Activated CD8-positive, alpha-beta T cell treated with anti-CD3 and anti-CD28 coated beads for 36 hours (primary cell): Measurements from ENCODE around the gene POGZ. TPM values are rescaled to one million over a fixed set of nuclear protein-coding genes. Genes with fewer than 3 reads are reported as not detected.

Source experiments
- ATAC-seq: fragments of 200-7000 bp; cut with Tn5 transposase; one replicate; pipeline ENCODE4 v1.10.0; 2021; ENCODE audit warnings: mild to moderate bottlenecking, moderate library complexity
- CTCF ChIA-PET: fragments of 350-600 bp; sonication (Branson Sonifier 250); formaldehyde crosslinking; loops from one replicate; lab custom pipeline; 2021; ENCODE audit warnings: antibody characterized with exemption; lab: Charles Lee
- POLR2A ChIA-PET: fragments of 350-600 bp; sonication (Branson Sonifier 250); formaldehyde crosslinking; loops from one replicate; lab custom pipeline; 2021; ENCODE audit warnings: antibody characterized with exemption; lab: Charles Lee
- DNase-seq: peaks from one replicate; pipeline ENCODE4 v3.0.0-alpha.2; 2020
- H3K27ac Mint-ChIP-seq: one replicate; pipeline ENCODE4 v1.8.0; 2021; ENCODE audit warnings: mild to moderate bottlenecking, mixed read lengths
- H3K27me3 Mint-ChIP-seq: one replicate; pipeline ENCODE4 v1.8.0; 2021; ENCODE audit warnings: mixed read lengths
- H3K36me3 Mint-ChIP-seq: one replicate; pipeline ENCODE4 v1.8.0; 2021; ENCODE audit warnings: low read depth, mixed read lengths
- H3K4me1 Mint-ChIP-seq: one replicate; pipeline ENCODE4 v1.8.0; 2021; ENCODE audit warnings: low read depth, mixed read lengths
- H3K4me3 Mint-ChIP-seq: one replicate; pipeline ENCODE4 v1.8.0; 2021; ENCODE audit warnings: mild to moderate bottlenecking, moderate library complexity, mixed read lengths
- H3K9me3 Mint-ChIP-seq: one replicate; pipeline ENCODE4 v1.8.0; 2021; ENCODE audit warnings: mixed read lengths
- intact Hi-C: fragments of 100-400 bp; cut with micrococcal nuclease; formaldehyde crosslinking; loops from one replicate; pipeline ENCODE4 v1.10.0; 2022
- total RNA-seq, 2 experiments: library from RNA; stranded (reverse); gene quantifications; one replicate each; pipeline ENCODE4 v1.2.3, GENCODE V29; 2021
- TF ChIP-seq, protein P1 (sequence below): fragments of 200-600 bp; IDR thresholded peaks from one replicate; pipeline ENCODE4 v1.8.0; 2022; ENCODE audit warnings: antibody characterized with exemption, mild to moderate bottlenecking

POGZ gene
- total RNA-seq, 2 experiments from 2014 or later = 69.0 to 70.6 TPM

DNA sequence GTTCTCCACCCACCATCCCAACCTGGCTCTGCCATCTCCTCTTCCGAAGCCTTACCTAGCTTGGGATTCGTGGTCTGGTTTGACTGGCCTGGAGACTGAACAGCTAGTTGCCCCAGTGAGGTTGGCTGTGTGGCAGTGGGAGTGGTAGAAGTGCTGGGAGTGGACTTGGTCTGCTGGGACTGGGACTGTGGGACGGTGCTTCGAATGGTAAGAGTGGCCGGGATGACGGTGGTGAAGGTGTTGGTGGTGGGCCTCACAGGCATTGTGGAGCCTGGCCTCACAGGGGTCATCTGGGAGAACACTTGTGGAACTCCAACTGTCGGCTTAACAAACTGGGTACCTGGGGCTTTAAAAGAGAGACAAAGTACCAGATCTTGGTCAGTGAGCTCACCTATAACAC lies 31.2 kb downstream of the POGZ start:
- Mint-ChIP-seq H3K4me1 (no peaks in the 10 kb centered on the region), H3K36me3 (peaks cover 26% of the 10 kb centered on the region), H3K9me3 (no peaks in the 10 kb centered on the region), H3K27ac (no peak overlapping the region), H3K27me3 (no peaks in the 10 kb centered on the region), H3K4me3 (no peak overlapping the region)
- TF ChIP-seq, protein P1, sequence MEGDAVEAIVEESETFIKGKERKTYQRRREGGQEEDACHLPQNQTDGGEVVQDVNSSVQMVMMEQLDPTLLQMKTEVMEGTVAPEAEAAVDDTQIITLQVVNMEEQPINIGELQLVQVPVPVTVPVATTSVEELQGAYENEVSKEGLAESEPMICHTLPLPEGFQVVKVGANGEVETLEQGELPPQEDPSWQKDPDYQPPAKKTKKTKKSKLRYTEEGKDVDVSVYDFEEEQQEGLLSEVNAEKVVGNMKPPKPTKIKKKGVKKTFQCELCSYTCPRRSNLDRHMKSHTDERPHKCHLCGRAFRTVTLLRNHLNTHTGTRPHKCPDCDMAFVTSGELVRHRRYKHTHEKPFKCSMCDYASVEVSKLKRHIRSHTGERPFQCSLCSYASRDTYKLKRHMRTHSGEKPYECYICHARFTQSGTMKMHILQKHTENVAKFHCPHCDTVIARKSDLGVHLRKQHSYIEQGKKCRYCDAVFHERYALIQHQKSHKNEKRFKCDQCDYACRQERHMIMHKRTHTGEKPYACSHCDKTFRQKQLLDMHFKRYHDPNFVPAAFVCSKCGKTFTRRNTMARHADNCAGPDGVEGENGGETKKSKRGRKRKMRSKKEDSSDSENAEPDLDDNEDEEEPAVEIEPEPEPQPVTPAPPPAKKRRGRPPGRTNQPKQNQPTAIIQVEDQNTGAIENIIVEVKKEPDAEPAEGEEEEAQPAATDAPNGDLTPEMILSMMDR = no peak
- ATAC-seq (no peak), DNase-seq (no peak)
- POLR2A ChIA-PET = interaction anchor here (0.9 kb wide), 1 partner anchor 20 kb away, joined by 3 read pairs; no protein-coding TSS in a partner anchor
- intact Hi-C loops = no loop called here
- CTCF ChIA-PET = interaction anchor here (0.9 to 1.3 kb wide), 2 partner anchors 12 to 17 kb away, joined by 3 to 4 read pairs; no protein-coding TSS in a partner anchor

DNA sequence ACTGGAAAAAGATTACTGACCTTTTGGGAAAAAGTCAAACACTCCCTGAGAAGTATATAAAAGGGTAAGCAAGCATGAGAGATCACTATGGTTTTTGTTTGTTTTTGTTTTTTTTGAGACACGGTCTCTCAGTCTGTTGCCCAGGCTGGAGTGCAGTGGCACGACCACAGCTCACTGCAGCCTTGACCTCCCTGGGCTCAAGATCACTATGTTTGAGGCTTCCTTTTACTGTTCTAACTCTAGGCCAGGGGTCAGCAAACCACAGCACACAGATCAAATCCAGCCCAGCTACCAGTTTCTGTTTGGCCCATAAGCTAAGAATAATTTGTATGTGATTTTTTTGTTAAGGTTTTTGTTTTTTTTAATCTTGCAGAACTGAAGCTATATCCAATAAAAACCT lies 34.2 kb downstream of the POGZ start:
- intact Hi-C loops = no loop called here
- Mint-ChIP-seq H3K9me3 (no peaks in the 10 kb centered on the region), H3K27me3 (no peaks in the 10 kb centered on the region), H3K4me1 (no peaks in the 10 kb centered on the region), H3K27ac (peak overlapping the region; percentile 4), H3K4me3 (no peak overlapping the region), H3K36me3 (peaks cover 31% of the 10 kb centered on the region)
- POLR2A ChIA-PET = interaction anchor here (1.1 to 4.2 kb wide), 3 partner anchors 14 to 25 kb away, joined by 3 to 11 read pairs (median 10); partner anchors contain the start of gene PSMB4
- DNase-seq (no peak), ATAC-seq (no peak)
- TF ChIP-seq, protein P1 = no peak
- CTCF ChIA-PET = interaction anchor here (0.7 to 1.7 kb wide), 4 partner anchors 25 to 169 kb away, joined by 3 to 4 read pairs (median 3); no protein-coding TSS in a partner anchor

DNA sequence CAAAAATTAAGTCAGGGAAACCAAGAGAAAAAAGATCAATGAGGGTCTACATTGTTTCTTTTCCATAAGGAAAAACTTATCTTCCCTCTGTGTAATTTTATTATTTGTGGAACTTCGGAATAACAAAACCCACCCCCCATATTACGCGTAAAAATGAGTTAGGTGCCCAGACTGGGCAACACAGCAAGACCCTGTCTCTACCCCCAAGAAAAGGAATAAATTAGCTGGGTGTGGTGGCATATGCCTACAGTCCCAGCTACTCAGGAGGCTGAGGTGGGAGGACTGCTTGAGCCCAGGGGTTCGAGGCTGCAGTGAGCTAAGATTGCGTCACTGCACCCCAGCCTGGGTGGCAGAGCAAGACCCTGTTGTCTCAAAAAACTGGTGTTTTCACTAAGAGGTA lies 39.5 kb downstream of the POGZ start:
- DNase-seq (no peak), ATAC-seq (no peak)
- POLR2A ChIA-PET = interaction anchor here (0.9 kb wide), 1 partner anchor 8 kb away, joined by 4 read pairs; no protein-coding TSS in a partner anchor
- peaks cover 27% of the 10 kb centered on the region for H3K36me3 Mint-ChIP-seq
- intact Hi-C loops = no loop called here
- no peaks in the 10 kb centered on the region for H3K4me1 Mint-ChIP-seq
- no peak overlapping the region for H3K27ac Mint-ChIP-seq
- TF ChIP-seq, protein P1 = no peak
- CTCF ChIA-PET = no interaction called here
- no peak overlapping the region for H3K4me3 Mint-ChIP-seq
- H3K9me3 Mint-ChIP-seq = no peaks in the 10 kb centered on the region
- H3K27me3 Mint-ChIP-seq = no peaks in the 10 kb centered on the region

DNA sequence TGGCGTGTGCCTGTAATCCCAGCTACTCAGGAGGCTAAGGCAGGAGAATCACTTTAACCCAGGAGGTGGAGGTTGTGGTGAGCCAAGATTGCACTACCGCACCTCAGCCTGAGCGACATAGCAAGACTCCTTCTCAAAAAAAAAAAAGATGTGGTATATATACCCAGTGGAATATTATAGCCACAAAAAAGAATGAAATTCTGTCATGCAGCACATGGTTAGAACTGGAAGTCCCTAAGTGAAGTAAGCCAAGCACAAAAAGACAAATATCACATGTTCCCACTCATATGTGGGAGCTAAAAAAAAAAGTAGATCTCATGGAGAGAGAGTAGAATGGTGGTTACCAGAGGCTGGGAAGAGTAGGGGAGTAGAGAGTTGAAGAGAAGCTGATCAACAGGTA lies 41.2 kb downstream of the POGZ start:
- TF ChIP-seq, protein P1 = no peak
- H3K36me3 Mint-ChIP-seq = peaks cover 29% of the 10 kb centered on the region

DNA sequence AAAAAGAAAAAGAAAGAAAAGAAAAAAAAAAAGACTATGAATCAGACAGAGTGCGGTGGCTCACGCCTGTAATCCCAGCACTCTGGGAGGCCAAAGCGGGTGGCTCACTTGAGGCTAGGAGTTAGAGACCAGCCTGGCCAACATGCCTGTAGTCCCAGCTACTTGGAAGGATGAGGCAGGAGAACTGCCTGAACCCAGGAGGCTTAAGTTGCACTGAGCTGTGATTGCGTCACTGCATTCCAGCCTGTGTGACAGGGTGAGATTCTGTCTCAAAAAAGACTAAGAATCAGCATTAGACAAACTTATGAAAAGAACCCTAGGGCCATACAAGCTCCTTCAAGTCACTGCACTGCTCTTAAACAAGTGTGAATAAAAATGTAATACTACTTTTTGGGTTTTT lies 43.1 kb downstream of the POGZ start:
- no peak for ATAC-seq
- H3K36me3 Mint-ChIP-seq = peaks cover 29% of the 10 kb centered on the region
- intact Hi-C loops = no loop called here

More for the DNA sequence above, 41.2 kb downstream of the POGZ start:
- H3K4me3 Mint-ChIP-seq = no peak overlapping the region
- POLR2A ChIA-PET = interaction anchor here (0.6 kb wide), 1 partner anchor 9 kb away, joined by 3 read pairs; no protein-coding TSS in a partner anchor
- no peaks in the 10 kb centered on the region for H3K4me1 Mint-ChIP-seq
- no peaks in the 10 kb centered on the region for H3K9me3 Mint-ChIP-seq
- no peaks in the 10 kb centered on the region for H3K27me3 Mint-ChIP-seq
- DNase-seq (no peak), ATAC-seq (no peak)
- intact Hi-C loops = no loop called here
- CTCF ChIA-PET = no interaction called here
- H3K27ac Mint-ChIP-seq = no peak overlapping the region

More for the DNA sequence above, 43.1 kb downstream of the POGZ start:
- Mint-ChIP-seq H3K4me1 (no peaks in the 10 kb centered on the region), H3K27me3 (no peaks in the 10 kb centered on the region), H3K27ac (no peak overlapping the region), H3K9me3 (no peaks in the 10 kb centered on the region), H3K4me3 (no peak overlapping the region)
- TF ChIP-seq, protein P1 = no peak
- POLR2A ChIA-PET = interaction anchor here (0.6 to 1.8 kb wide), 2 partner anchors 12 to 14 kb away, joined by 3 to 5 read pairs; no protein-coding TSS in a partner anchor
- CTCF ChIA-PET = no interaction called here
- no peak for DNase-seq
